HG02970 (cell line): ENCODE data around the gene PCBP3.

Source experiments
- ATAC-seq: cut with Tn5 transposase; IDR thresholded peaks from one replicate; pipeline ENCODE4 v1.9.1; 2021; ENCODE audit warnings: mild to moderate bottlenecking, moderate library complexity, moderate number of reproducible peaks; ENCODE audit not compliant: unreplicated experiment, low FRiP score

Gene PCBP3

DNA sequence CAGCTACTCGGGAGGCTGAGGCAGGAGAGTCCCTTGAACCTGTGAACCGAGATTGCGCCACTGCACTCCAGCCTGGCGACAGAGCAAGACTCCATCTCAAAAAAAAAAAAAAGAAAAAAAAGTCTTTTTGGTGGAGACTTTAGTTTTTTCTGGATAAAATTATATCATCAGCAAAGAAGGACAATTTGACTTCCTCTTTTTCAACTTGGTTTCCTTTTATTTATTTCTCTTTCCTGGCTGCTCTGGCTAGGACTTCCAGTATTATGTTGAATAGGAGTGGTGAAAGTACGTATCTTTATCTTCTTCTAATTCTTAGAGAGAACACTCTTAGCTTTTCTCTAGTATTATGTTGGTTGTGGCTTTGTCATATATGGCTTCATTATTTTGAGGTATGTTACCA lies 130.8 kb downstream of the PCBP3 start:
- ATAC-seq, result no peak

DNA sequence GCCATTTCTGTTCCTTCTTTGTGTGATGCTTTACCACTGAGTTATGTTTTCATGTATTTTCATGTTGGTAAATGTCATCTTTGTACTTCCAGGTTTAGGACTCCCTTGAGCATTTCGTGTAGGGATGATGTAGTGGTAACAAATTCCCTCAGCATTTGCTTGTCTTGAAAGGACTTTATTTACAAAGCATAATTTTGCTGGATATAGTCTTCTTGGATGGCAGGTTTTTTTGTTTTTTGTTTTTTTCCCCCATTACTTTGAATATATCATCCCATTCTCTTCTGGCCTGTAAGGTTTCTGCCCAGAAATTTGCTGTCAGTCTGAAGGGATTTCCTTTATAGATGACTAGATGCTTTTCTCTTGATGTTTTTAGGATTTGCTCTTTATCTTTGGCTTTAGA lies 133.4 kb downstream of the PCBP3 start:
- no peak for ATAC-seq

DNA sequence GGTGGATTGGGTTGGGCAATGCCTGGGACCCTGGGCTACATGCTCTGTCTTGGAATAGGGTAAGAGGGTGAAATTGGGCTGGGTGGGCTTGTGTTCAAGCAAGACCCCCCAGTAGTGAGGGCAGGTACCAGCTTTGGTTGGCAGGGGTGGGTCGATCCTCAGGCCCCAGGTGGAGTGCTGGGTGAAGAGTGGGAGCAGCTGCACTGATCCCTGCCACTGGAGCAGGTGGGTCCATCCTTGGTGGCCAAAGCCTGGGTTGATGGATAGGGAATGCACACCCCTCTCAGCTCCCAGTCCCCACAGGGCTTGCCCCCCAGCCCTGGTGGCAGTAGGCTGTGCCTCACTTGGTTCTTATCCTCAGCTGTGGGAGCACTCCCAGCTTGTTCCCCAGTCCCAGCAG lies 135.2 kb downstream of the PCBP3 start:
- no peak for ATAC-seq

DNA sequence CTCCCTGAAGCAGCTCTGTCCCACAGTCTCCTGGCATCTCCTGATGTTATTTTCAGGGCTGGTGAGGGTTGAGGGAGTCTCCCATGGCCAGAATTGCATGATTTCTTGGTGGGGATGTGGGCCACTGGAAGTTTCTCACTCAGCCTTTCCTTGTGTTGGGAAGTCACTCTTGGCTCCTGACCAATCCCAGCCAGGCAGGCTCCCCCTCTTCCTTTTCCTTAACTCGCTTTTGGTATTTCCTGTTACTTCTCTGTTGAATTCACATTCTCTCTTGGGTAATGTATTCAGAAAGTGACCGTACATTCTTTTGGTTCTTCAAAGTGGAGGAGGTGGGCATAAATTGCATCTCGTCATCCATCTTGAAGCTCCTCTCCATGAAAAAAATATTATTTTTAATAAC lies 135.7 kb downstream of the PCBP3 start:
- ATAC-seq, result no peak

DNA sequence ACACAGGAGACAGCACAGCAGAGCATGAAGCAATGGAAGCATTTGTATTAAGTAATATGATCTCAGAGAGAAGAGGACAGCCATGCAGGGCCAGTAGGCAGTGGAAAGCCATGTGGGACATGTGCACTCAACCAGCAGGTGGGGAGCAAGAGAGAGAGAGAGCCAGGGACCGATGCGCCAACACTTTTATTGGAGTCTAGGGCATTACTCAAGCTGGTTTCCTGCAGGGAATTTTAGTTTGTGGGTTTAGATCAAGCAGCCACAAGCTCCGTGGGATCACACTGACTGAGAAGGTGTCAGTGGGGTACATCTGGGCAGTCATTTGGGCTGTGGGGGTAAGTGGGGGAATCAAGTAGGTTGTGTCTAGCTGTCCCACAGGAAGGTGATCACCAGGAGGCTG lies 137.1 kb downstream of the PCBP3 start:
- ATAC-seq, result no peak

DNA sequence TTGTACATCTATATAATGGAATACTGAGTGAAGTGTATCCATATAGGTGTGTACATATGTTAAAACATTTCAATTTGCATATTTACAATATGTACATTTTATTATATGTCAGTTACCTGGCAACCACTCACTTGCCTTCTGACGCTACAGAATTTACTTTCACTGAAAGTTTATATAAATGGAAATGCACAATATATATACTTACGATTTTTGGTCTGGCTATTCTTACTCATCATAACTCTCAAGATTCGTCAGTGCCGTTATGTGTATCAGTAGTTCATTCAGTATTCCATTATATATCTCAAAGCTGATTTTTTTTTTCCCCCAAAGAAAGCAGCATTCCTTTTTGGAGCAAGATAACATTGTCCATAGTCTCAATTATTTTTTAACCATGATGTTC lies 138.2 kb downstream of the PCBP3 start:
- ATAC-seq, result no peak

GRCh38 chr21:45786660-45787059 lies 143.1 kb downstream of the PCBP3 start:
- ATAC-seq, result no peak

DNA sequence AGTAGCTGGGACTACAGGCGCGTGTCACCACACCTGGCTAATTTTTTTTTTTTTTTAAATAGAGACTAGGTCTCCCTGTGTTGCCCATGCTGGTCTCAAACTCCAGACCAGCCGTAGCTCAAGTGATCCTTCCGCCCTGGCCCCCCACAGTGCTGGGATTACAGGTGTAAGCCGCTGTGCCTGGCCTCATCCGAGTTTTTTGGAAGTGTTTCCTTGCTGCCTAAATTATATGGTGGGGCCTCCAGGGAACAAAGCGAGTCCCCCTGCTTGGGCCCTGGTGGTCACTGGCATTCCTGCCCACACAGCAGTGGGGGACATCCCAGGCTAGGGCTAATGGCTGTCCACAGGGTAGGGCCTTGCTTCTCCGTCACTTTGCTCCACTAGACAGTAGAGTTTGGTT lies 143.8 kb downstream of the PCBP3 start:
- ATAC-seq, result no peak

- ATAC-seq, result no peak
Observed at GRCh38 chr21:45788198-45788597, 144.7 kb downstream of the PCBP3 start.

DNA sequence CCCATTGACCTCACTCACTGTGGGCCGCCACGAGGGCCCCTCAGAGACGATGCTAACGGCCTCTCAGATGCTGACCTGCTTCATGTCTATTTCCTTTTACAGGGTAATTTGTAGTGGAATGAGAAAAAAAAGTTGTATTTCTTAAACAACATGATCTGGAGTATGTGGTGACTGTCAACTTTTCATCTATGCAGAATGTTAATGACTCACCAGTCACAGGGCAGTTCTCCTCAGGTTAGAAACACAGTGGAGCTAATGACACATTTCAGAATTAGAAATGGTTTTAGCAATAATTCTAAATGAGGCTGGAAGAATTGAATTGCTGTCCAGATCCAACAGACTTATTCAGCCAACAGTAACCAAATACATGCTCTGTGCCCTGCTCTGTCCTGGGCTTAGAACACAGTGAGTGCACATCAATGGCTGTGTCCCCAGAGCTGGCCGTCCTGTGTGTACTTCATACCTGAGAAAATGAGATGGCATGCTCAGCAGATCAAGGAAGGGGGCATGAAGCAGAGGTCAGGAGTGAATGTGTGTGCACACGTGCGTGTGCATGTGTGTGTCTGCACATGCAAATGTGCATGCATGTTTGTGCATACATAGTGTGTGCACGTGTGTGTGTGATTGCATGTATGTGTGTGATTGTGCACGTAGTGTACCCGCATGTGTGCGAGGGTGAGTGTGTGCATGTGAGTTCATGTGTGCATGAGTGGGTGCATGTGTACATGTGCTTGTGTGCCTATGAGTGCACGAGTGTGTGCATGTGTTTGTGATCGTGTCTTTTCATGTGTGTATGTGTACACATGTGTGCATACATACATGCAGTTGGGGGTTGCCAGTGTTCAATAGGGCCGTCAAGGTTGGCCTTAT lies 145.3 kb downstream of the PCBP3 start:
- no peak for ATAC-seq

- ATAC-seq, result no peak
Observed at GRCh38 chr21:45790427-45790826, 146.9 kb downstream of the PCBP3 start.

DNA sequence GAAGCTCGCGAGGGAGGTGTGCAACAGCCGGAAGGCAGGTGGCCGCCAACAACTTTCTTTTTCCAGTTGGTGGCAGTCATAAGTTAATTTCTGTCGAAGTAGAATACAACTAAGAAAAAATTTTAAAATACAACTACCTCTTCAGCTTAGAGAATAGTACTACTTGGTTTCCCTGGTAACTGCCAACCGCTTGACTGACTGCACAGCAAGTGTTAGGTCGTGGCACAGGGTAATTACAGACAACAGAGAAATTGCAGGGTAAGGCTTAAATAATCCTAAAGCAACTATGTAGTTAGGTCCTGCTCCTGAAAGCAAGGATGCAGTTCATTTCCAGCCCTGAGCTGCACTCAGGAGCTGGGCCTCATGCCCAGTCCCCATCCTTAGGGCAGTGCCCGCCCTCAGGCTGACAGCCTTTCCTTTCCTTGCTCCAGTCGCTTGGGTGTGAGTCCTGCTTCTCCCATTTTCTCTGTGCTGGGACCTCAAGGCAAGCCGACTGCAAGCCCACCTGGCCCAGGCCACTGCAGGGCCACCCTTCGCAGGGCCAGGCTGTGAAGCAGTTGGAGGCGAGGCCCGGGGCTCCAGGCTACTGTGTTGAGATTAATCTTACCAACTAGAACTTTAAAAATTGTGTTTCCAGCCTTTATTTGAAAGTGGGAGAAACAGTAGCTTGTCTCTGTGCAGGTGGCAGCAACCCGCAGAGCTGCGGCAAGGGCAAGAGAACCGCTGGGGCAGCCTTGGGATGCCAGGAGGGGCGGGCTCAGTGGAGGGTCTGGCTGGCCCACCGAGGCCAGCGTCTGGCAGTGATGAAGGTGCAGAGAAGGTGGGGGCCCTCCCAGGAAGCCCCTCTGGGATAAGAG lies 148.3 kb downstream of the PCBP3 start:
- ATAC-seq, result no peak

- ATAC-seq, result no peak
Observed at GRCh38 chr21:45792682-45793383, 149.3 kb downstream of the PCBP3 start.

DNA sequence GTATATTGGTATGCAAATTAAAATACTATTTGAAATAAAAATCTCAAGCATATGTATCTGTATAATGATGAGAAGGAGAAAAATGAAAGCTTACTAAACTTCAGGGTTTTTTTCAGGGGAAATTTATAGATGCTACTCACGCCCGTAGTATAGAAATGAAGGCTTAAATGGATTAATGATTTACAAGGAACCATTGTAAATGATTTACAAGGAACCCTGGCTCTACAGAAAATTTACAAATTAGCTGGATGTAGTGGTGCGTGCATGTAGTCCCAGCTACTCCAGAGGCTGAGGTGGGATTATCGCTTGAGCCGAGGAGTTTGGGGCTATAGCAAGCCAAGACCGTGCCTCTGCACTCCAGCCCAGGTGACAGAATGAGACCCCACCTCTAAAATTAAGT lies 150.5 kb downstream of the PCBP3 start:
- ATAC-seq, result no peak

DNA sequence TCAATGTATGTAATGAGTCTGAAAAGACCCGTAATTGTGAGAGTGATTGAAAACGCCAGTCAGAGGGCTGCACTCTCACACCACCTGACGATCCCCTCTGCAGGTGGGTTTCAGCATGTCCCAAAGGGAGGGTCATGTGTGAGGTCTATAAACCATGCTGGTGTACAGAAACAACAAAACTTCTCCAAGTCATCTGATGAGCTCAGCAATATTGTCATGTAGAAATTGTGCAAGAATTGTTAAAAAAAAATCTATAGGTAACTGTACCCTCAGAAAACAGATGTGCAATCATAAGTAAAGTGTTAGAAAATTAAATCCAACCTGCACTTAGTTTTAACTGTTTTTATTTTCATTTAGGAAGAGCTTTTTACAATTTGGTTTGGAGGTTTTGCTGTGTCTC lies 152.5 kb downstream of the PCBP3 start:
- ATAC-seq, result no peak

DNA sequence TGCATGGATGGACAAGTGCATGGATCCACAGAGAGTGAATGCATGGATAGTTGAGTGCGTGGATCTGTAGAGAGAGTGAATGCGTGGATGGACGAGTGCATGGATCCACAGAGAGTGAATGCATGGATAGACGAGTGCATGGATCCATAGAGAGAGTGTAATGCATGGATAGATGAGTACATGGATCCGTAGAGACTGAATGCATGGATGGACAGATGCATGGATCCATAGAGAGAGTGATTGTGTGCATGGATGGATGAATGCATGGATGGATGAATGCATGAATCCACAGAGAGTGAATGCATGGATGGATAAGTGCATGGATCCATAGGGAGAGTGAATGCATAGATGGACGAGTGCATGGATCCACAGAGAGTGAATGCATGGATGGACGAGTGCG lies 153.8 kb downstream of the PCBP3 start:
- no peak for ATAC-seq

GRCh38 chr21:45799765-45800338 lies 156.3 kb downstream of the PCBP3 start:
- no peak for ATAC-seq

GRCh38 chr21:45800339-45801080 lies 157.0 kb downstream of the PCBP3 start:
- no peak for ATAC-seq

GRCh38 chr21:45801129-45801964 lies 157.8 kb downstream of the PCBP3 start:
- no peak for ATAC-seq
